H1 (cell line): ENCODE results near the gene NFAM1. TPM values are rescaled to one million over a fixed set of nuclear protein-coding genes. Genes with fewer than 3 reads are reported as not detected.

ENCODE experiments used
- CEBPB ChIP-seq: IDR thresholded peaks from 2 replicates; pipeline ENCODE4 v1.6.1; 2012; ENCODE audit warnings: low read depth, low read length
- polyA plus RNA-seq, 7 experiments: library from polyadenylated mRNA; depleted of rRNA in 3 of 7; stranded (reverse) in 5 of 7; unstranded in 2 of 7; fragments of >200 nt in 5 of 7; fragments of 200-250 nt in 2 of 7; gene quantifications; 1 replicate in 5 of 7; 2 replicates in 1 of 7; 4 replicates in 1 of 7; pipeline versions ENCODE4 v1.2.1 to v1.2.3, GENCODE V29; 2011 to 2013; ENCODE audit warnings: missing spikeins in 2 of 7, mixed read lengths in 2 of 7
- total RNA-seq: library from RNA; stranded (reverse); fragmentation: NEBNext Ultra II Directional; extraction: Animal tissue kit (Norgen Biotek cat#: 25700); gene quantifications from 2 replicates; pipeline ENCODE4 v1.2.1, GENCODE V29; 2021
- TF ChIP-seq, protein P1 (sequence below): IDR thresholded peaks from 2 replicates; pipeline ENCODE4 v1.6.1; 2011; ENCODE audit warnings: low read depth, mild to moderate bottlenecking, low read length; ENCODE audit not compliant: insufficient read depth
- TF ChIP-seq, protein P2 (sequence below): IDR thresholded peaks from 2 replicates; pipeline ENCODE4 v1.6.1; 2012; ENCODE audit warnings: low read length, inconsistent platforms

The NFAM1 gene
- total and polyA plus RNA-seq, 2 of the 8 experiments (the other 6 are each of a cell fraction or from before 2014, with no cell fraction given): 0.62 to 0.73 TPM

DNA sequence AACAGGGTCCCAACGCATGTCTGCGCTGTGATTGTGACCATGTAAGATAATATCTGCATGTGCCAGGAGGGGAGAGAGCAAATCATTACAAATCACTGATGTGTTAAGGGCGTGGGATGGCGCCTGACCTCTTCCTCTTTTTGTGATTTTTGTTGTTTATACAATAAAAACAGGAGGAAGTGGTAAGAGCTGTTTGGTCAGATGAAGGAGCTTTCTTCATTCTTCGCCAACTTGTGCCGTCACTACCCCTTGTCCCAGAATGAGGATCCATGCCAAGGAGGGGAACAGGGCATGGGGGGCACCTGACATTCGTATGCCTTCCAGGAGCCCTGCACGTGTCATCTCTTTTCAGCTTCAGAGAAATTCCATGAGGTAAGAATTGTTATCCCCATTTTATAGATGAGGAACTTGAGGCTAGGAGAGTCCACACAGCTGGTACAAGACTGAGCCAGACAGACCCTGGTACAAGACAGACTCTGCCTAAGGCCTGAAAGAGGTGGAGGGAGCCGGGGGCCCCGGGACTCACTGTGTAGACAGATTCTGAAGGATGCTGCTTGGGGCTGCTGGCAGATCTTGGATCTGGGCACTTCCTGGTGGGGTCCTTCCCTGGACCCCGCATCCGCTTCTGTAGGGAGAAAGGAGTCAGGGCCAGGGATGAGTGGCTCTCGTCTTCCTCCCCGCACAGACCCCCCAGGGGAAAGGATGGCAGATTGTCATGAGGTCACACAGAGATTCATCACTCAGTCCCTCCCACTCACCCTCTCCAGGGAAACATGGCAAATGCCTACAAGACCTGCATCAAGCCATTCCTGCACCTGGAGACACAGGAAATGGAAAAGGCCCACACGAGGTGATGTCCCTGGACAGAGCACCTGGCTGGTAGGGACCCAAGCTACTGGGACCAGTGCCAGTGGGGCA is 34.6 kb downstream of the NFAM1 start (continued):
- TF ChIP-seq CEBPB: no peak
- TF ChIP-seq, protein P1, sequence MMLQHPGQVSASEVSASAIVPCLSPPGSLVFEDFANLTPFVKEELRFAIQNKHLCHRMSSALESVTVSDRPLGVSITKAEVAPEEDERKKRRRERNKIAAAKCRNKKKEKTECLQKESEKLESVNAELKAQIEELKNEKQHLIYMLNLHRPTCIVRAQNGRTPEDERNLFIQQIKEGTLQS: no peak
- TF ChIP-seq, protein P2, sequence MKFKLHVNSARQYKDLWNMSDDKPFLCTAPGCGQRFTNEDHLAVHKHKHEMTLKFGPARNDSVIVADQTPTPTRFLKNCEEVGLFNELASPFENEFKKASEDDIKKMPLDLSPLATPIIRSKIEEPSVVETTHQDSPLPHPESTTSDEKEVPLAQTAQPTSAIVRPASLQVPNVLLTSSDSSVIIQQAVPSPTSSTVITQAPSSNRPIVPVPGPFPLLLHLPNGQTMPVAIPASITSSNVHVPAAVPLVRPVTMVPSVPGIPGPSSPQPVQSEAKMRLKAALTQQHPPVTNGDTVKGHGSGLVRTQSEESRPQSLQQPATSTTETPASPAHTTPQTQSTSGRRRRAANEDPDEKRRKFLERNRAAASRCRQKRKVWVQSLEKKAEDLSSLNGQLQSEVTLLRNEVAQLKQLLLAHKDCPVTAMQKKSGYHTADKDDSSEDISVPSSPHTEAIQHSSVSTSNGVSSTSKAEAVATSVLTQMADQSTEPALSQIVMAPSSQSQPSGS: no peak
- TF ChIP-seq, all 59 proteins: peak for 0
